Vagina (tissue), 2 donors: ENCODE results near the gene DOC2B. TPM values are rescaled to one million over a fixed set of nuclear protein-coding genes. Genes with fewer than 3 reads are reported as not detected.
"Not testable (repeated sequence)": the region's sequence is repeated elsewhere in the genome, so short reads cannot be mapped to it uniquely, and the experiment has no call there.

Source experiments
- DNase-seq, 2 donors: peaks; one replicate each; pipeline ENCODE4 v3.0.0-alpha.2; 2017; ENCODE audit errors: extremely low spot score in 2 of 2
- H3K27ac ChIP-seq: fragments of 200-600 bp; sonication (generic); one replicate; pipeline ENCODE4 v1.5.1; 2019
- H3K27me3 ChIP-seq: fragments of 200-600 bp; sonication (generic); one replicate; pipeline ENCODE4 v1.5.1; 2019
- H3K36me3 ChIP-seq, 2 donors: fragments of 200-600 bp; sonication (generic); one replicate each; pipeline ENCODE4 v1.5.1; 2017 to 2019
- H3K4me1 ChIP-seq: fragments of 200-600 bp; sonication (generic); one replicate; pipeline ENCODE4 v1.5.1; 2019
- H3K4me3 ChIP-seq, 2 donors: fragments of 200-600 bp; sonication (generic); 1 replicate in 1 of 2; 2 replicates in 1 of 2; pipeline ENCODE4 v1.5.1; 2016 to 2019
- H3K9me3 ChIP-seq: fragments of 200-600 bp; sonication (generic); one replicate; pipeline ENCODE4 v1.5.1; 2019
- POLR2A ChIP-seq, 2 donors: fragments of 450-650 bp; IDR thresholded peaks; one replicate each; pipeline ENCODE4 v1.6.1; 2017; ENCODE audit warnings: antibody characterized with exemption in 2 of 2, mild to moderate bottlenecking in 2 of 2, moderate library complexity in 2 of 2
- POLR2AphosphoS5 ChIP-seq, 2 donors: sonication (generic); formaldehyde crosslinking; IDR thresholded peaks; one replicate each; pipeline ENCODE4 v1.9.0; 2017; ENCODE audit warnings: antibody characterized with exemption in 2 of 2, mild to moderate bottlenecking in 2 of 2, low read depth in 1 of 2; ENCODE audit not compliant: insufficient read depth in 1 of 2
- intact Hi-C: fragments of 100-400 bp; cut with DNase I; formaldehyde crosslinking; loops from one replicate; pipeline ENCODE4 v1.15.1; 2023
- total RNA-seq: library from RNA; depleted of rRNA; stranded (reverse); fragments of >200 nt; gene quantifications from one replicate; pipeline ENCODE4 v1.2.3, GENCODE V29; 2016
- TF ChIP-seq, protein P1 (sequence below), 3 experiments: fragments of 450-650 bp in 2 of 3; fragments of 200-600 bp in 1 of 3; sonication (generic) in 1 of 3; IDR thresholded peaks; one replicate each; pipeline ENCODE4 v1.5.1; 2017 to 2019; ENCODE audit warnings: antibody characterized with exemption in 3 of 3, mild to moderate bottlenecking in 2 of 3, moderate library complexity in 2 of 3

Gene DOC2B
- total RNA-seq, 1 donor from 2014 or later = 10.1 TPM

DNA sequence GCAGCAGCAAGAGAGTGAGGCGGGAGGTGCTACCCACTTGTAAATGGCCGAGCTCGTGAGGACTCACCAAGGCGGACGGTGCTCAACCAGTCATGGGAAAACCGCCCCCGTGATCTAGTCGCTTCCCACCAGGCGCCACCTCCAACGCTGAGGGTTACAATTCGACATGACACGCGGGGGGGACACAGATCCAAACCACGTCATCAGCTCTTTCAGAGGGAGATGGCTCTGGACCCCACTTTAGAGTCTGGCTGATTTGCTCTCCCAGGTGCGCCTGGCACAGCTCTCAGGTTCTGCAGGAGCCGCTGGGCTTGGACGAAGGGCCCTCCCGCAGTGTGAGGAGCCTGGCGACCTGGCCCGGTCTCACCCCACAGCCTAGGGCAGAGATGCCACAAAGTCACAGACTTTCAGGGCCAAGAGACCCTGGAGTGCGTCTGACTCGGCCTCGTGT is 21.1 kb upstream of the DOC2B start:
- intact Hi-C loops = no loop called here
- no peaks in the 10 kb centered on the region for H3K9me3 ChIP-seq
- TF ChIP-seq POLR2A (IDR thresholded peaks at IDR 0.05) = no peak
- TF ChIP-seq POLR2AphosphoS5 (IDR thresholded peaks at IDR 0.05; ENCODE audit: insufficient read depth in 1 of 2, low read depth in 1 of 2) = no peak
- TF ChIP-seq, protein P1, sequence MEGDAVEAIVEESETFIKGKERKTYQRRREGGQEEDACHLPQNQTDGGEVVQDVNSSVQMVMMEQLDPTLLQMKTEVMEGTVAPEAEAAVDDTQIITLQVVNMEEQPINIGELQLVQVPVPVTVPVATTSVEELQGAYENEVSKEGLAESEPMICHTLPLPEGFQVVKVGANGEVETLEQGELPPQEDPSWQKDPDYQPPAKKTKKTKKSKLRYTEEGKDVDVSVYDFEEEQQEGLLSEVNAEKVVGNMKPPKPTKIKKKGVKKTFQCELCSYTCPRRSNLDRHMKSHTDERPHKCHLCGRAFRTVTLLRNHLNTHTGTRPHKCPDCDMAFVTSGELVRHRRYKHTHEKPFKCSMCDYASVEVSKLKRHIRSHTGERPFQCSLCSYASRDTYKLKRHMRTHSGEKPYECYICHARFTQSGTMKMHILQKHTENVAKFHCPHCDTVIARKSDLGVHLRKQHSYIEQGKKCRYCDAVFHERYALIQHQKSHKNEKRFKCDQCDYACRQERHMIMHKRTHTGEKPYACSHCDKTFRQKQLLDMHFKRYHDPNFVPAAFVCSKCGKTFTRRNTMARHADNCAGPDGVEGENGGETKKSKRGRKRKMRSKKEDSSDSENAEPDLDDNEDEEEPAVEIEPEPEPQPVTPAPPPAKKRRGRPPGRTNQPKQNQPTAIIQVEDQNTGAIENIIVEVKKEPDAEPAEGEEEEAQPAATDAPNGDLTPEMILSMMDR (IDR thresholded peaks at IDR 0.05) = no peak
- no peaks in the 10 kb centered on the region for H3K4me1 ChIP-seq
- no peak overlapping the region for H3K27ac ChIP-seq
- no peak overlapping the region for H3K4me3 ChIP-seq
- no peaks in the 10 kb centered on the region for H3K27me3 ChIP-seq
- no peak for DNase-seq
- no peaks in the 10 kb centered on the region for H3K36me3 ChIP-seq

DNA sequence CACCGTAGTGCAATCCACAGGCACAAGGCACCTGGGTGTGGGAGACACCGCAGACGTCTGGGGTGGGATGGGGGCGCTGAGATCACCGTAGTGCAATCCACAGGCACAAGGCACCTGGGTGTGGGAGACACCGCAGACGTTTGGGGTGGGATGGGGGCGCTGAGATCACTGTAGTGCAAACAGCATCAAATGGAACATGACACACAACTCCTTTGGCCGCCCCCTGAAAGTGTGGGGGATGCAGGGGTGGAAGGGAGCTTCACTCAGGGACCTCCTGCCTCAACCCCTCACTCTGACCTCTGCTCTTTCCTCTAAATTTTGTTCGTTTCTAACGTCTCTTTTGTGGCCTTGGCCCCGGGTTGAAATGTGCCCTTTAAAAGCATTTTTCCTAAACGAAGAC is 20.3 kb upstream of the DOC2B start:
- DNase-seq, intact Hi-C loops, H3K27me3 ChIP-seq, H3K4me1 ChIP-seq, H3K27ac ChIP-seq, H3K9me3 ChIP-seq, H3K4me3 ChIP-seq, H3K36me3 ChIP-seq: not testable (repeated sequence)

DNA sequence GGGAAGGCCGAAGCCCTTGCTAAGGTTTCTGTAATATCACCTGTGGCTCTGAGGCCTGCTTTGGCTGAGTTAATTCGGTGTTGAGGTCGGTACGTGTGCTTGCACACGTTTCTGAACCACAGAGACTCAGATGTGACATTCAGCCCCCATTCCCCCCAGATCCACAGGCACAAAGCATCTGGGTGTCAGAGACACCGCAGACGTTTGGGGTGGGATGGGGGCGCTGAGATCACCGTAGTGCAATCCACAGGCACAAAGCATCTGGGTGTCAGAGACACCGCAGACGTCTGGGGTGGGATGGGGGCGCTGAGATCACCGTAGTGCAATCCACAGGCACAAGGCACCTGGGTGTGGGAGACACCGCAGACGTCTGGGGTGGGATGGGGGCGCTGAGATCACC is 19.8 kb upstream of the DOC2B start:
- H3K9me3 ChIP-seq, DNase-seq, H3K36me3 ChIP-seq, intact Hi-C loops, H3K27me3 ChIP-seq, H3K4me3 ChIP-seq, H3K4me1 ChIP-seq, H3K27ac ChIP-seq: not testable (repeated sequence)

DNA sequence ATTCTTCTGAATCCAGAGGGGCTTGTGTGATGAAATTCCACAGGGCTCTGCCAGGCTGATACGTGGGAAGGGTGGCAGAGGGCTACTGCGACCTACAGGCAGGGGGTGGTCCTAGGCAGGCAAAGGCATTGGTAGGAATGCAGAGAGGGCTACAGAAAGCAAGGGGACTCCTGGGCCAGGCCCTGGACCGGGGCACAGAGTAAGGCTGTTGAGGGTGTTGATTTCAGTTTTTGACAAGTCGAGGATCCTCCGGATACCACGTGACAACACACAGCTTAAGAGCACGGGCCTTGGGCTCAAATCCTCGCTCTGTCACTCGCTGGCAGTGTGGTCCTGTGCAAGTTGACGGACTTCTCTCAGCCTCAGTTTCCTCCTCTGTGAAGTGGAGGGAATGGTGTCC is 19.1 kb upstream of the DOC2B start:
- Histone ChIP-seq H3K4me1 (no peaks in the 10 kb centered on the region), H3K27me3 (no peaks in the 10 kb centered on the region), H3K27ac (no peak overlapping the region), H3K36me3 (no peaks in the 10 kb centered on the region), H3K4me3 (no peak overlapping the region), H3K9me3 (no peaks in the 10 kb centered on the region)
- intact Hi-C loops = no loop called here
- no peak for DNase-seq
- TF ChIP-seq, protein P1 (IDR thresholded peaks at IDR 0.05) = no peak
- TF ChIP-seq POLR2A (IDR thresholded peaks at IDR 0.05) = no peak
- TF ChIP-seq POLR2AphosphoS5 (IDR thresholded peaks at IDR 0.05; ENCODE audit: insufficient read depth in 1 of 2, low read depth in 1 of 2) = peak in 1 of 2 donors; percentile 5

DNA sequence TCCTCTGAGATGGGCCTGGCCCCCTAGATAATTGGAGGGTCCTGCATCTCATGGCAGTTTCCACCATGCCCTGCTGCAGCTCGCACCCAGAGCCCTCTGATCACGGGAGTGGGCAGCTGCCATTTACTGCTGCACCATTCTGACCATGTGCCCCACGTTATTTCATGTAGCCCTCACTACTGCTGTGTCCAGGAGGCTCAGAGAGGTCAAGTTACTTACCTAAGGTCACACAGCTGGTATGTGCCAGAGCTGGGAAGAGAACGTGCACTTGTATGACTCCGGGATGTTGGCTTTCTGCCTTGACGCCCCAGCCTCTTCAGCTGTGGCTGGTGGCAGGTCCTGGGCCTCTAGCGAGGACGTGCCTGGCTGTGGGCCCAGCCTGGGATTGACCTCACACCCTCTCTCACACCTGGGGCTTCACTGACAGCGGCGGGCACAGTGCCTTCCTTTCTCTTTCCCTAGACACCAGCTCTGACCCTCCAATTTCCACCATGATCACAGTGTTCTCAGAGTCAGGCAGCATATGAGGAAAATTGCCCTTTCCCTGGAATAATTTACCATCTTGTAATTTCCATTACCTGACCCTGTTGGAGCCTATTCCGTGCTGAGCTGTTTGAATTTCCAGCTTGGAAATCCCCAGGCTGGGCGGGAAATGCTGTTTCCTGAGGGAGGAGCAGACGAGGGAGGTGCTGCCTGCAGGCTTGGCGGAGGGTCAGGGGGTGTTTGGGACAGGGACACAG is 18.5 kb upstream of the DOC2B start:
- no peak overlapping the region for H3K4me3 ChIP-seq
- intact Hi-C loops = no loop called here
- H3K36me3 ChIP-seq = no peaks in the 10 kb centered on the region
- H3K4me1 ChIP-seq = no peaks in the 10 kb centered on the region
- no peaks in the 10 kb centered on the region for H3K9me3 ChIP-seq
- no peak for DNase-seq
- no peaks in the 10 kb centered on the region for H3K27me3 ChIP-seq
- TF ChIP-seq, protein P1 (IDR thresholded peaks at IDR 0.05) = no peak
- TF ChIP-seq POLR2AphosphoS5 (IDR thresholded peaks at IDR 0.05; ENCODE audit: insufficient read depth in 1 of 2, low read depth in 1 of 2) = peak; percentile 20 to 51
- no peak overlapping the region for H3K27ac ChIP-seq

DNA sequence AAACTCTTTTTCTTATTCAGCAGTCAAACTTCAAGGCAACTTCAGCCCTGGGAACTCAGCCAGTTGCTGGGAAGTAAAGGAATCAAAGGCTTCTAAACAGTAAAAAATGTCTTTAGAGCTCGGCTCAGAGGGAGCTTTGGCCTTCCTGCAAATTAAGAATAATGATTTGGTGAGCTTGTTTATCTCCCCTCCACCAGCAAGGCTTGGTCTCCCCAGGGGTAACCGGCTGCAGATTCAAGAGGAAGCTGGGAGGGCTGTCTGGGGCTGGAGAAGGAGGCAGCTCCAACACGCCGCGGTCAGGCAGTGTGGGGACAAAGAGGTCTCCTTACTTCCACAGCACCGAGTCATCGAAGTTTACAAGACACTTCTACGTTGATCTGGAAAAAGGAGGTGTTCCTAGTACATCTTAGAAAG is 17.7 kb upstream of the DOC2B start:
- Histone ChIP-seq H3K27me3 (no peaks in the 10 kb centered on the region), H3K27ac (peak overlapping the region; percentile 14), H3K4me3 (no peak overlapping the region), H3K9me3 (no peaks in the 10 kb centered on the region), H3K36me3 (no peaks in the 10 kb centered on the region), H3K4me1 (peaks cover 5% of the 10 kb centered on the region)
- intact Hi-C loops = no loop called here
- no peak for DNase-seq
- TF ChIP-seq, protein P1 (IDR thresholded peaks at IDR 0.05) = no peak
- no peak for TF ChIP-seq POLR2AphosphoS5 (IDR thresholded peaks at IDR 0.05; ENCODE audit: insufficient read depth in 1 of 2, low read depth in 1 of 2)
- TF ChIP-seq POLR2A (IDR thresholded peaks at IDR 0.05) = no peak

DNA sequence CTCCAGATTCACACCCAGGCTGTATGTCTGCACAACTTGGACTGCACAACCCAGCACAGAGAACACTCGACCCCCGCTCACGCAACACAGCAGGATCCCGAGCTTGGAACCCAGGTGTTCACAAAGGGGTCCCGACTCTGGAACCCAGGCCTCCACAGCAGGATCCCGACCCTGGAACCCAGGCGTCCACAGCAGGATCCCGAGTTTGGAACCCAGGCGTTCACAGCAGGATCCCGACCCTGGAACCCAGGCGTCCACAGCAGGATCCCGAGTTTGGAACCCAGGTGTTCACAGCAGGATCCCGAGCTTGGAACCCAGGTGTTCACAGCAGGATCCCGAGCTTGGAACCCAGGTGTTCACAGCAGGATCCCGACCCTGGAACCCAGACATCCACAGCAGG is 16.8 kb upstream of the DOC2B start:
- intact Hi-C loops, H3K27ac ChIP-seq, H3K4me1 ChIP-seq, H3K9me3 ChIP-seq, H3K36me3 ChIP-seq, H3K4me3 ChIP-seq, DNase-seq, H3K27me3 ChIP-seq: not testable (repeated sequence)
